22Rv1 (cell line): ENCODE measurements around the gene HEY2.

Experiments
- CTCF ChIP-seq: fragments of 450-650 bp; IDR thresholded peaks from 2 replicates; pipeline ENCODE4 v1.5.1; 2017; ENCODE audit warnings: mild to moderate bottlenecking
- ZFX ChIP-seq: fragments of 450-650 bp; IDR thresholded peaks from 2 replicates; pipeline ENCODE4 v1.6.1; 2017; ENCODE audit warnings: antibody characterized with exemption, borderline replicate concordance

- TF ChIP-seq CTCF (no peak), ZFX (no peak)
These were observed 34.9 kb downstream of the HEY2 start for GRCh38 chr6:125784365-125784764.
